ENCODE measurements around the gene ZCCHC14. TPM values are rescaled to one million over a fixed set of nuclear protein-coding genes. Genes with fewer than 3 reads are reported as not detected.
"Not testable (repeated sequence)": the region's sequence is repeated elsewhere in the genome, so short reads cannot be mapped to it uniquely, and the experiment has no call there.

The ZCCHC14 gene
- total RNA-seq, 1 experiment from 2014 or later, result 37.8 TPM

GRCh38 chr16:87515475-87516330, 22.9 kb upstream of the ZCCHC14 start:
- intact Hi-C loops (cut with micrococcal nuclease), result no loop called here
- no TSS peak for BruUV-seq (replicated peaks)
- H4K20me1 ChIP-seq (ENCODE audit: insufficient read depth), result no peaks in the 10 kb centered on the region
- no peak overlapping the region for H3K27ac ChIP-seq (ENCODE audit: low read depth, low read length)
- no peak overlapping the region for H3K4me3 ChIP-seq (replicated peaks in 1 of 2; ENCODE audit: low read depth in 1 of 2, low read length in 2 of 2)
- RAD21 ChIA-PET (ENCODE audit: low non-redundant PET in 1 of 2, low total read pairs in 2 of 2, uncharacterized antibody in 2 of 2, unreplicated experiment in 2 of 2), result no interaction called here
- H3K9me3 ChIP-seq (ENCODE audit: control insufficient read depth in 1 of 2, insufficient read depth in 1 of 2, low read depth in 1 of 2, low read length in 2 of 2), result no peaks in the 10 kb centered on the region
- no peak for TF ChIP-seq ELF1 (IDR thresholded peaks at IDR 0.05; ENCODE audit: borderline replicate concordance, low read depth)
- TF ChIP-seq REST (IDR thresholded peaks at IDR 0.05; ENCODE audit: low read depth), result no peak
- no peak for TF ChIP-seq SIN3A (IDR thresholded peaks at IDR 0.05; ENCODE audit: low read depth)
- TF ChIP-seq, protein P1, sequence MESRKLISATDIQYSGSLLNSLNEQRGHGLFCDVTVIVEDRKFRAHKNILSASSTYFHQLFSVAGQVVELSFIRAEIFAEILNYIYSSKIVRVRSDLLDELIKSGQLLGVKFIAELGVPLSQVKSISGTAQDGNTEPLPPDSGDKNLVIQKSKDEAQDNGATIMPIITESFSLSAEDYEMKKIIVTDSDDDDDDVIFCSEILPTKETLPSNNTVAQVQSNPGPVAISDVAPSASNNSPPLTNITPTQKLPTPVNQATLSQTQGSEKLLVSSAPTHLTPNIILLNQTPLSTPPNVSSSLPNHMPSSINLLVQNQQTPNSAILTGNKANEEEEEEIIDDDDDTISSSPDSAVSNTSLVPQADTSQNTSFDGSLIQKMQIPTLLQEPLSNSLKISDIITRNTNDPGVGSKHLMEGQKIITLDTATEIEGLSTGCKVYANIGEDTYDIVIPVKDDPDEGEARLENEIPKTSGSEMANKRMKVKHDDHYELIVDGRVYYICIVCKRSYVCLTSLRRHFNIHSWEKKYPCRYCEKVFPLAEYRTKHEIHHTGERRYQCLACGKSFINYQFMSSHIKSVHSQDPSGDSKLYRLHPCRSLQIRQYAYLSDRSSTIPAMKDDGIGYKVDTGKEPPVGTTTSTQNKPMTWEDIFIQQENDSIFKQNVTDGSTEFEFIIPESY (IDR thresholded peaks at IDR 0.05; ENCODE audit: extremely low read depth, insufficient replicate concordance, low read length), result no peak
- TF ChIP-seq ZNF274 (IDR thresholded peaks at IDR 0.05; ENCODE audit: low read depth, low read length), result no peak
- no peak for TF ChIP-seq CTCF (IDR thresholded peaks at IDR 0.05 in 2 of 3, conservative IDR thresholded peaks at IDR 0.05 in 1 of 3; ENCODE audit: borderline replicate concordance in 1 of 3, insufficient read depth in 1 of 3, low read depth in 2 of 3, low read length in 2 of 3)
- peaks cover 0 to 6% of the 10 kb centered on the region in 2 experiments; a peak in 1 of 4 replicates for H3K4me1 ChIP-seq (ENCODE audit: control insufficient read depth in 1 of 2, insufficient read depth in 2 of 2, low read length in 2 of 2)
- H3K4me2 ChIP-seq (ENCODE audit: low read length), result no peak overlapping the region
- H3K9ac ChIP-seq (ENCODE audit: low read length), result no peak overlapping the region
- H3K36me3 ChIP-seq (ENCODE audit: control insufficient read depth in 1 of 2, insufficient read depth in 2 of 2, low read length in 2 of 2), result no peaks in the 10 kb centered on the region
- no peaks in the 10 kb centered on the region for H3K79me2 ChIP-seq (ENCODE audit: insufficient read depth, low read length)
- ATAC-seq, result no peak
- CTCF ChIA-PET, result interaction anchor here (1.0 kb wide), 1 partner anchor 56 kb away, joined by 3 read pairs; no protein-coding TSS in a partner anchor
- POLR2A ChIA-PET, result no interaction called here
- H3K27me3 ChIP-seq (ENCODE audit: insufficient read depth, low read length), result no peaks in the 10 kb centered on the region; the same call in 1 of the 2 replicates
- DNase-seq (ENCODE audit: low read depth, low spot score), result no peak
- no peak overlapping the region for H2AFZ ChIP-seq (ENCODE audit: low read depth, low read length, poor library complexity, severe bottlenecking)
- H3K9me2 ChIP-seq (ENCODE audit: insufficient read depth), result no peaks in the 10 kb centered on the region

DNA sequence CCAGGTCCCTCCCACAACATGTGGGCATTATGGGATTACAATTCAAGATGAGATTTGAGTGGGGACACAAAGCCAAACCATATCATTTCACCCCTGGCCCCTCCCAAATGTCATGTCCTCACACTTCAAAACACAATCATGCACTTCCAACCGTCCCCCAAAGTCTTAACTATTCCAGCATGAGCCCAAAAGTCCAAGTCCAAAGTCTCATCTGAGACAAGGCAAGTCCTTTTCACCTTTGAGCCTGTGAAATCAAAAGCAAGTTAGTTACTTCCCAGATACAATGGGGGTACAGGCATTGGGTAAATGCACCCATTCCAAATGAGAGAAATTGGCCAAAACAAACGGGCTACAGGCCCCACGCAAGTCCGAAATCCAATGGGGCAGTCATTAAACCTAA, 17.0 kb upstream of the ZCCHC14 start:
- H3K27ac ChIP-seq (ENCODE audit: low read depth, low read length); H3K9me3 ChIP-seq (ENCODE audit: control insufficient read depth in 1 of 2, insufficient read depth in 1 of 2, low read depth in 1 of 2, low read length in 2 of 2); H3K4me3 ChIP-seq (replicated peaks in 1 of 2; ENCODE audit: low read depth in 1 of 2, low read length in 2 of 2); CTCF ChIA-PET; RAD21 ChIA-PET (ENCODE audit: low non-redundant PET in 1 of 2, low total read pairs in 2 of 2, uncharacterized antibody in 2 of 2, unreplicated experiment in 2 of 2); H3K9me2 ChIP-seq (ENCODE audit: insufficient read depth); ATAC-seq; DNase-seq (ENCODE audit: low read depth, low spot score); POLR2A ChIA-PET; BruUV-seq (replicated peaks); H3K9ac ChIP-seq (ENCODE audit: low read length); H3K79me2 ChIP-seq (ENCODE audit: insufficient read depth, low read length); intact Hi-C loops (cut with micrococcal nuclease); H4K20me1 ChIP-seq (ENCODE audit: insufficient read depth); H3K36me3 ChIP-seq (ENCODE audit: control insufficient read depth in 1 of 2, insufficient read depth in 2 of 2, low read length in 2 of 2); H3K4me1 ChIP-seq (ENCODE audit: control insufficient read depth in 1 of 2, insufficient read depth in 2 of 2, low read length in 2 of 2); H3K4me2 ChIP-seq (ENCODE audit: low read length); H2AFZ ChIP-seq (ENCODE audit: low read depth, low read length, poor library complexity, severe bottlenecking): not testable (repeated sequence)
- peaks cover 13% of the 10 kb centered on the region; the same call in 1 of the 2 replicates for H3K27me3 ChIP-seq (ENCODE audit: insufficient read depth, low read length)

Measured in HCT116 (cell line).